Measurements from ENCODE around the gene GINS1. TPM values are rescaled to one million over a fixed set of nuclear protein-coding genes. Genes with fewer than 3 reads are reported as not detected.

GINS1 gene
- total and polyA plus RNA-seq, 12 donors, result 0.30 to 7.0 (median 1.2) TPM

DNA sequence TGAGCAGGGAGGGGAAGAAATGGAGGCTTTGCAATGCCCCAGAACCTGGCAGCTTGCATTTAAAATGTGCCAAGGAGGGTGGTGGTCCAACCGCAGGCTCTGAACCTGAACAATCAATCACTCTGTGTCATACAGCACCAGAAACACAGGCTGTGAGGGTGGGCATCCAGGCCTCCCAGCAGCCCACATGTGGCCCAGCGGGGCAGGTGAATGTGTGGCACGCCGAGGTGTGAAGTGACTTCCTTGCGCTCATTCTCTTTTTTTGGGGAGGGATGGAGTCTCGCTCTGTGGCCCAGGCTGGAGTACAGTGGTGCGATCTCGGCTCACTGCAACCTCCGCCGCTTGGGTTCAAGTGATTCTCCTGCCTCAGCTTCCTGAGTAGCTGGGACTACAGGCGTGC is 80.5 kb downstream of the GINS1 start:
- no peak for DNase-seq
- no peaks in the 10 kb centered on the region for H3K4me1 ChIP-seq (replicated peaks in 1 of 2)
- H3K4me3 ChIP-seq, result no peak overlapping the region
- H3K27ac ChIP-seq, result no peak overlapping the region
- H3K9me3 ChIP-seq (replicated peaks in 1 of 3), result no peaks in the 10 kb centered on the region
- H3K36me3 ChIP-seq (replicated peaks in 1 of 2), result no peaks in the 10 kb centered on the region
- intact Hi-C loops (cut with DNase I), result no loop called here
- WGBS, 4 donors, result 94 to 97% (median 96%) methylated on average over 8 to 11 of the region's 11 CpGs
- TF ChIP-seq, protein P1, sequence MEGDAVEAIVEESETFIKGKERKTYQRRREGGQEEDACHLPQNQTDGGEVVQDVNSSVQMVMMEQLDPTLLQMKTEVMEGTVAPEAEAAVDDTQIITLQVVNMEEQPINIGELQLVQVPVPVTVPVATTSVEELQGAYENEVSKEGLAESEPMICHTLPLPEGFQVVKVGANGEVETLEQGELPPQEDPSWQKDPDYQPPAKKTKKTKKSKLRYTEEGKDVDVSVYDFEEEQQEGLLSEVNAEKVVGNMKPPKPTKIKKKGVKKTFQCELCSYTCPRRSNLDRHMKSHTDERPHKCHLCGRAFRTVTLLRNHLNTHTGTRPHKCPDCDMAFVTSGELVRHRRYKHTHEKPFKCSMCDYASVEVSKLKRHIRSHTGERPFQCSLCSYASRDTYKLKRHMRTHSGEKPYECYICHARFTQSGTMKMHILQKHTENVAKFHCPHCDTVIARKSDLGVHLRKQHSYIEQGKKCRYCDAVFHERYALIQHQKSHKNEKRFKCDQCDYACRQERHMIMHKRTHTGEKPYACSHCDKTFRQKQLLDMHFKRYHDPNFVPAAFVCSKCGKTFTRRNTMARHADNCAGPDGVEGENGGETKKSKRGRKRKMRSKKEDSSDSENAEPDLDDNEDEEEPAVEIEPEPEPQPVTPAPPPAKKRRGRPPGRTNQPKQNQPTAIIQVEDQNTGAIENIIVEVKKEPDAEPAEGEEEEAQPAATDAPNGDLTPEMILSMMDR (IDR thresholded peaks at IDR 0.05), result no peak
- no peak for TF ChIP-seq POLR2A (IDR thresholded peaks at IDR 0.05)
- no peaks in the 10 kb centered on the region for H3K27me3 ChIP-seq

- H3K4me1 ChIP-seq (replicated peaks in 1 of 2), result no peaks in the 10 kb centered on the region
- H3K36me3 ChIP-seq (replicated peaks in 1 of 2), result no peaks in the 10 kb centered on the region
- H3K9me3 ChIP-seq (replicated peaks in 1 of 3), result no peaks in the 10 kb centered on the region
- no peak for DNase-seq
- 92 to 99% (median 95%) methylated on average over 14 to 15 of the region's 15 CpGs for WGBS, 4 donors
- intact Hi-C loops (cut with DNase I), result no loop called here
- H3K27me3 ChIP-seq, result no peaks in the 10 kb centered on the region
- no peak overlapping the region for H3K4me3 ChIP-seq
- H3K27ac ChIP-seq, result no peak overlapping the region
- TF ChIP-seq, protein P1 (IDR thresholded peaks at IDR 0.05), result no peak
- TF ChIP-seq POLR2A (IDR thresholded peaks at IDR 0.05), result no peak
Measured at GRCh38 chr20:25489221-25489871, 81.9 kb downstream of the GINS1 start.

- Histone ChIP-seq H3K36me3 (replicated peaks in 1 of 2) (no peaks in the 10 kb centered on the region), H3K27ac (no peak overlapping the region), H3K27me3 (no peaks in the 10 kb centered on the region), H3K4me3 (no peak overlapping the region), H3K4me1 (replicated peaks in 1 of 2) (no peaks in the 10 kb centered on the region), H3K9me3 (replicated peaks in 1 of 3) (no peaks in the 10 kb centered on the region)
- TF ChIP-seq POLR2A (IDR thresholded peaks at IDR 0.05), result no peak
- TF ChIP-seq, protein P1 (IDR thresholded peaks at IDR 0.05), result no peak
- WGBS, 4 donors, result 89 to 98% (median 92%) methylated on average over 11 to 15 of the region's 15 CpGs
- no peak for DNase-seq
- intact Hi-C loops (cut with DNase I), result loop anchor here in 1 of 2 donors (10.0 kb wide), 1 partner anchor 114 kb away; no protein-coding TSS in a partner anchor
Measured at GRCh38 chr20:25490656-25491445, 83.4 kb downstream of the GINS1 start.

- 86 to 95% (median 92%) methylated on average over 10 to 12 of the region's 12 CpGs for WGBS, 4 donors
- no peak for DNase-seq
- no peaks in the 10 kb centered on the region for H3K27me3 ChIP-seq
- H3K9me3 ChIP-seq (replicated peaks in 1 of 3), result no peaks in the 10 kb centered on the region
- intact Hi-C loops (cut with DNase I), result loop anchor here in 1 of 2 donors (10.0 kb wide), 1 partner anchor 113 kb away; no protein-coding TSS in a partner anchor
- H3K36me3 ChIP-seq (replicated peaks in 1 of 2), result no peaks in the 10 kb centered on the region
- TF ChIP-seq, protein P1 (IDR thresholded peaks at IDR 0.05), result no peak
- TF ChIP-seq POLR2A (IDR thresholded peaks at IDR 0.05), result no peak
- H3K4me3 ChIP-seq, result no peak overlapping the region
- H3K4me1 ChIP-seq (replicated peaks in 1 of 2), result no peaks in the 10 kb centered on the region
- no peak overlapping the region for H3K27ac ChIP-seq
Measured at GRCh38 chr20:25491446-25492038, 84.1 kb downstream of the GINS1 start.
